ENCODE data around the gene HLA-A. TPM values are rescaled to one million over a fixed set of nuclear protein-coding genes. Genes with fewer than 3 reads are reported as not detected.

Gene HLA-A
- total and polyA plus RNA-seq, 12 donors: 338 to 2,952 (median 1,253) TPM

DNA sequence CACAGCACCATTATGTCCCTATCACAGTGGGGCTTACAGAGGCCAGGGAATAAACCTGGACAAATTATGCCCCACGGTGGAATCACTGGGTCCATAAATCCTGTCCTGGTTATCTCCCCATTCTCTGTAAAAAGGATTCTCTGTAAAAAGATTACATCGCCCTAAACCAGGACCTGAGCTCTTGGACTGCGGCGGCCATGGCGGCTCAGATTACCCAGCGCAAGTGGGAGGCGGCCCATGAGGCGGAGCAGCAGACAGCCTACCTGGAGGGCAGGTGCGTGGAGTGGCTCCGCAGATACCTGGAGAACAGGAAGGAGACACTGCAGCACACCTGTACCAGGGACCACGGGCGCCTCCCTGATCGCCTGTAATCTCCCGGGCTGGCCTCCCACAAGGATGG lies 8.4 kb upstream of the HLA-A start:
- WGBS, 4 donors: 50 to 95% (median 84%) methylated on average over 2 to 10 of the region's 14 CpGs
- no peak overlapping the region for H3K27ac ChIP-seq
- no peaks in the 10 kb centered on the region for H3K27me3 ChIP-seq
- no peak overlapping the region for H3K4me3 ChIP-seq
- no peaks in the 10 kb centered on the region for H3K36me3 ChIP-seq (replicated peaks in 1 of 2)
- intact Hi-C loops (cut with DNase I): no loop called here
- TF ChIP-seq POLR2A (IDR thresholded peaks at IDR 0.05): no peak
- TF ChIP-seq, protein P1, sequence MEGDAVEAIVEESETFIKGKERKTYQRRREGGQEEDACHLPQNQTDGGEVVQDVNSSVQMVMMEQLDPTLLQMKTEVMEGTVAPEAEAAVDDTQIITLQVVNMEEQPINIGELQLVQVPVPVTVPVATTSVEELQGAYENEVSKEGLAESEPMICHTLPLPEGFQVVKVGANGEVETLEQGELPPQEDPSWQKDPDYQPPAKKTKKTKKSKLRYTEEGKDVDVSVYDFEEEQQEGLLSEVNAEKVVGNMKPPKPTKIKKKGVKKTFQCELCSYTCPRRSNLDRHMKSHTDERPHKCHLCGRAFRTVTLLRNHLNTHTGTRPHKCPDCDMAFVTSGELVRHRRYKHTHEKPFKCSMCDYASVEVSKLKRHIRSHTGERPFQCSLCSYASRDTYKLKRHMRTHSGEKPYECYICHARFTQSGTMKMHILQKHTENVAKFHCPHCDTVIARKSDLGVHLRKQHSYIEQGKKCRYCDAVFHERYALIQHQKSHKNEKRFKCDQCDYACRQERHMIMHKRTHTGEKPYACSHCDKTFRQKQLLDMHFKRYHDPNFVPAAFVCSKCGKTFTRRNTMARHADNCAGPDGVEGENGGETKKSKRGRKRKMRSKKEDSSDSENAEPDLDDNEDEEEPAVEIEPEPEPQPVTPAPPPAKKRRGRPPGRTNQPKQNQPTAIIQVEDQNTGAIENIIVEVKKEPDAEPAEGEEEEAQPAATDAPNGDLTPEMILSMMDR (IDR thresholded peaks at IDR 0.05): no peak
- no peaks in the 10 kb centered on the region for H3K4me1 ChIP-seq (replicated peaks in 1 of 2)
- H3K9me3 ChIP-seq (replicated peaks in 1 of 3): no peaks in the 10 kb centered on the region
- DNase-seq: no peak

DNA sequence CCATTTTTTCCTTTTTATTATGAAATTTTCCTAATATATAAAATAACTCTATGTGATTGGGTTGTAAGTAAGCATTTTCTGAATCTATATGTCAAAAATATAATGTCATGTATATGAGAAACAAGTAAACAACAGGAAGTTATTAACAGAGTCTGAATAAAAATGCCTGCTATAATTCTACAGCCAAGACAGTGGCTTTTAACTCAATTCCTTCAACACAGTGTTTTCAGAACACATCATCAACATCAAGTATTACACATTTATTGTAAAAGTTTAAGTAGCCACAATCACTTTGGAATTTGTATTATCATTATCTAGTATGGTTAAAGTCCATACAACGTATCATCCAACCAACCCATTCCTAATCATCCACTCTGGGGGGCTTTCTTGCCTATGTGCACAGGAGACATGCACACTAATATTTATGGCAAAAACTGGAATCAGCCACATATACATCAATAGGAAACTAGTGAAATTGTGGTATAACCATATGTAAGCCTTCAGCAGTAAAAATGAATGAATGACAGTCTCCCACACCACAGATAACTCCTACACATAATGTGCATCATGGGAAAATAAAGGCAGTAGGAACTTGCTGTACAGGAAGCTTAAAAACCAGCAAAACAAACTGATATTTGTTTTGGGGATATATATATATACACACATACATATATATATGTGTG lies 6.9 kb upstream of the HLA-A start:
- H3K4me1 ChIP-seq (replicated peaks in 1 of 2): no peaks in the 10 kb centered on the region
- H3K27me3 ChIP-seq: no peaks in the 10 kb centered on the region
- no peak overlapping the region for H3K4me3 ChIP-seq
- H3K27ac ChIP-seq: no peak overlapping the region
- TF ChIP-seq, protein P1 (IDR thresholded peaks at IDR 0.05): no peak
- TF ChIP-seq POLR2A (IDR thresholded peaks at IDR 0.05): no peak
- no peaks in the 10 kb centered on the region for H3K36me3 ChIP-seq (replicated peaks in 1 of 2)
- DNase-seq: no peak
- no peaks in the 10 kb centered on the region for H3K9me3 ChIP-seq (replicated peaks in 1 of 3)
- WGBS, 4 donors: 0 to 92% (median 75%) methylated on average over 1 of the region's 1 CpG; no CpG with 5 or more reads in 1 of the 4 donors
- intact Hi-C loops (cut with DNase I): no loop called here

DNA sequence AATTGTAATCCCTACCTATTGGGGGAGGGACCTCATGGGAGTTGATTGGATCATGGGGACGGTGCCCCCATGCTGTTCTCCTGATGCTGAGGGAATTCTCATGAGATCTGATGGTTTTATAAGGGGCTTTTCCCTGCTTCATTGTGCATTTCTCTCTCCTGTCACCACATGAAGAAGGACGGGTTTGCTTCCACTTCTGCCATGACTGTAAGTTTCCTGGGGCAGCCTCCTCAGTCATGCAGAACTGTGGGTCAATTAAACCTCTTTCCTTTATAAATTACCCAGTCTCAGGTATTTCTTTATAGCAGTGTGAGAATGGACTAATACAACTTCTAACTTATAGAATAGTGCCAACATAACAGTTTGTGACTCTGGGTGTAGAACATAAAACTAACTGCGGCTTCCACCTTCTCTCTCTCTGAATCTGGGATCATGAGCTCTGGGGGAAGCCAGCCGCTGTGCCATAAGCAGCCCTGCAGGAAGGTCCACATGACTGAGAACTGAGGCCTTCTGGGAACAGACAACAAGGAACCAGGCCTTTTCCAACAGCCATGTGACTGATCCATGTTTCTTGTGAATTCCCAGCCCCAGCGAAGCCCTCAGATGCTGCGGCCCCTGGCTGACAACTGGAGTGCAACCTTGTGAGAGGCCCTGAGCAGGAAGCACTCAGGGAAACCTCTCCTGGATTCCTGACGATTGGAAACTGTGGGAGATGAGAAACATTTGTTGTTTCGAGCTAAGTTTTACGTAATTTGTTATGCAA lies 3.4 kb upstream of the HLA-A start:
- no peak for DNase-seq
- TF ChIP-seq, protein P1 (IDR thresholded peaks at IDR 0.05): no peak
- TF ChIP-seq POLR2A (IDR thresholded peaks at IDR 0.05): no peak
- no peaks in the 10 kb centered on the region for H3K9me3 ChIP-seq (replicated peaks in 1 of 3)
- no peaks in the 10 kb centered on the region for H3K27me3 ChIP-seq
- H3K27ac ChIP-seq: no peak overlapping the region
- WGBS, 4 donors: 37 to 87% (median 62%) methylated on average over 8 to 9 of the region's 9 CpGs
- no peak overlapping the region for H3K4me3 ChIP-seq
- no peaks in the 10 kb centered on the region for H3K36me3 ChIP-seq (replicated peaks in 1 of 2)
- H3K4me1 ChIP-seq (replicated peaks in 1 of 2): no peaks in the 10 kb centered on the region
- intact Hi-C loops (cut with DNase I): no loop called here

DNA sequence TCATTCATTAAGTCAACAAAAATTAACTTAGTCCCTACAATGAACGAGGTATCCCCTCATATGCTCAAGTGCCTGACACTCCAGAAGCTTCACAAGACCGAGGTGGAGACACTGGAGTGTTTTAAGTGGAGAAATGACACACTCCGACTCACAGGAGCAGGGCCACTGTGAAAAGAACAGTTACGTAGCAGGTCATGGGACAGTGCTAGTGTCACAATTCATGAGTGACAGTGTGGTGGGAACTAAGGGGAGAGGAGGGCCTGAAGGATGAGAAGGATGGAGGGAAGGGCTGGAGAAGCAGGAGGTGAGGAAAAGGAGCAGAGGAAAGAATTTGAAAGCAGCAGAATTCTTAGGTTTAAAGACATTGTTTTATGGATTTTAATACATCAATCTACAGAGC lies 1.3 kb upstream of the HLA-A start:
- H3K4me3 ChIP-seq: no peak overlapping the region

More for the DNA sequence above, 1.3 kb upstream of the HLA-A start:
- WGBS, 4 donors: 19 to 58% (median 41%) methylated on average over 4 of the region's 4 CpGs
- no peak for DNase-seq
- Histone ChIP-seq H3K36me3 (replicated peaks in 1 of 2) (peaks cover 0 to 4% of the 10 kb centered on the region in 2 donors), H3K27ac (peak overlapping the region in 1 of 5 donors; percentile 97), H3K27me3 (no peaks in the 10 kb centered on the region), H3K9me3 (replicated peaks in 1 of 3) (no peaks in the 10 kb centered on the region), H3K4me1 (replicated peaks in 1 of 2) (peaks cover 0 to 3% of the 10 kb centered on the region in 2 donors)
- no peak for TF ChIP-seq POLR2A (IDR thresholded peaks at IDR 0.05)
- TF ChIP-seq, protein P1 (IDR thresholded peaks at IDR 0.05): no peak
- intact Hi-C loops (cut with DNase I): no loop called here

All from adrenal gland (tissue), 12 donors.